ENCODE measurements around the gene ENTPD5.
A peak's percentile ranks its signal among the peaks of the same experiment; 100 is the strongest.

The ENTPD5 gene, protein sequence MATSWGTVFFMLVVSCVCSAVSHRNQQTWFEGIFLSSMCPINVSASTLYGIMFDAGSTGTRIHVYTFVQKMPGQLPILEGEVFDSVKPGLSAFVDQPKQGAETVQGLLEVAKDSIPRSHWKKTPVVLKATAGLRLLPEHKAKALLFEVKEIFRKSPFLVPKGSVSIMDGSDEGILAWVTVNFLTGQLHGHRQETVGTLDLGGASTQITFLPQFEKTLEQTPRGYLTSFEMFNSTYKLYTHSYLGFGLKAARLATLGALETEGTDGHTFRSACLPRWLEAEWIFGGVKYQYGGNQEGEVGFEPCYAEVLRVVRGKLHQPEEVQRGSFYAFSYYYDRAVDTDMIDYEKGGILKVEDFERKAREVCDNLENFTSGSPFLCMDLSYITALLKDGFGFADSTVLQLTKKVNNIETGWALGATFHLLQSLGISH

DNA sequence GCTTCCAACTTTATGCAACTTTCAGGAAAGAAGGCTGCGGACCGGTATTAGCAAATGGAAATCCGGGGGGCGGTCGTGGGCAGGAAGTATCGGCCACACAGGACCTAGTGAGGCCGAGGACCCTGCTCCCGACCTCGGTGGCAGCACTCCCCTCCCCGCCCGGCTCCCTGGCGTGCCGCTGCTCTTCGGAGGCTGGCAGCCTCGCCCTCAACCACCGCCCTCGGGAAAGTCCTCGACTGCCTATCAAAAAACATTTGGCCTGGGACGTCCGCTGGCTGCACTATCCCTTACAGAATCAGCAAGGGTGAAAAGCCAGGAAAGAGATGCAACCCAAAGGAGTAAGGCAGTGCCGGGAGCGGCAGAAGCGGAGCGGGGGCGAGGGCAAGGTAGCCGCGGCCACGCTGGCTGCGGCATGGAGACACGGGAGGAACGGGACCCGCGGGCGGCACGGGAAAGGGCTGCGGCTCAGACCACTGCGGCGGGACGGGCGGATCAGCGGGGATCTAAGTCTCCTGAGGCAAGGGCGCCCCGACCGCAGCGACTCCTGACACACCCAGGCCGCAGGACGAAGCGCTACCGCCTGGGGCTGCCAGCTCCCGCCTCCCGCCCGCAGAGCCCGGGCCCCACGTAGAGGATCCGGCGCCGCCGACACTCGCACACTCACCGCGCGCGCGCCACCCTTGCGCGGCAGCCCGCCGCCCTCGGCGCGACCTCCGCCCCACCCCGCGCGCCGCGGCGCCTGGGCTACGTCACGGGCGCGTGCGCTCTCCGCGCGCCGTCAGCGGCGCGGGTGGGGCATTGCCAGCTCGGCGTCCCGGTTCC, at the start of gene ENTPD5, which contains the start of gene BBOF1:
Gene ENTPD5 (minus strand): TSS at position 703 of the 822 bp plus-strand sequence. CDS start 31,186 bp downstream, outside the sequence.
Gene BBOF1 (plus strand): TSS at position 764 of the 822 bp plus-strand sequence. CDS start 130 bp downstream, outside the sequence.
- TF ChIP-seq, protein P1, sequence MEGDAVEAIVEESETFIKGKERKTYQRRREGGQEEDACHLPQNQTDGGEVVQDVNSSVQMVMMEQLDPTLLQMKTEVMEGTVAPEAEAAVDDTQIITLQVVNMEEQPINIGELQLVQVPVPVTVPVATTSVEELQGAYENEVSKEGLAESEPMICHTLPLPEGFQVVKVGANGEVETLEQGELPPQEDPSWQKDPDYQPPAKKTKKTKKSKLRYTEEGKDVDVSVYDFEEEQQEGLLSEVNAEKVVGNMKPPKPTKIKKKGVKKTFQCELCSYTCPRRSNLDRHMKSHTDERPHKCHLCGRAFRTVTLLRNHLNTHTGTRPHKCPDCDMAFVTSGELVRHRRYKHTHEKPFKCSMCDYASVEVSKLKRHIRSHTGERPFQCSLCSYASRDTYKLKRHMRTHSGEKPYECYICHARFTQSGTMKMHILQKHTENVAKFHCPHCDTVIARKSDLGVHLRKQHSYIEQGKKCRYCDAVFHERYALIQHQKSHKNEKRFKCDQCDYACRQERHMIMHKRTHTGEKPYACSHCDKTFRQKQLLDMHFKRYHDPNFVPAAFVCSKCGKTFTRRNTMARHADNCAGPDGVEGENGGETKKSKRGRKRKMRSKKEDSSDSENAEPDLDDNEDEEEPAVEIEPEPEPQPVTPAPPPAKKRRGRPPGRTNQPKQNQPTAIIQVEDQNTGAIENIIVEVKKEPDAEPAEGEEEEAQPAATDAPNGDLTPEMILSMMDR (conservative IDR thresholded peaks at IDR 0.05; ENCODE audit: low read depth), result no peak
- CTCF ChIA-PET, result no interaction called here
- H3K27ac ChIP-seq, result peak within 1 kb of the TSS; percentile 99

DNA sequence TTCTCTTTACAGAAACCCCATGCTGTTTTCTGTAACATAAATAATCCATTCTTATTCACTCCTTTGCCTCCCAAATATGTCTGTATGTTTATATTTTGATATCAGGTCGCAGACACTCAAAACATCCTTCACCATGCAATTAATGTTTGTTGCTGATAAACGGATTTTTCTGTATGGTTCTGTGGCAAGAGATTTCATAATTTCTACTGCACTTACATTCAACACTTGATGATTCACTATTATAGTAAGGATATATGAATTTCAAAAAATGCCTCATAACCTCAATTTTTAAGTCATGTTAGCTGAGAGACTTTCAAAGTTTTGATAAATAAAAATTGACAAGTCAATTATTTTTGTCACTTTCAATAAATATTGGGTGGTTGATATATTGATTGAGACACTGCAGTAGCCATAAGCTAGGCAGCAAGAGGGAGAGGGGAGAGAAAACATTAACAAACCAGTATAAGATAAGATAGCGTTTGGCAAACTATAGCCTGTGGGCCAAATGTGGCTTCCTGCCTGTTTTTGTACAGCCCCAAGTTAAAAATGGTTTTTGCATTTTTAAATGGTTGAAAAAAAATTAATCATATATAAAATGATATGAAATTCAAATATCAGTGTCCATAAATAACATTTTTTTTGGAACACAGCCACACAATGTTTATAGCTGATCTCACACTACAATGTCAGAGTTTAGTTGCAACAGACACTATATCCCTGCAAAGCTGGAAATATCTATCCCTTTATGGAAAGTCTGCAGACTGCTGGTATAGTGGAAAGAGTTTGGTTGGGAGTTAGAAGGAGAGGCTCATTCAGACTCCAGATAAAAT, 46.9 kb upstream of the ENTPD5 start:
- ChIA-PET CTCF (interaction anchor here (0.6 kb wide), 2 partner anchors 14 to 85 kb away, joined by 4 to 6 read pairs; no protein-coding TSS in a partner anchor), POLR2A (ENCODE audit: low non-redundant PET) (no interaction called here)
- TF ChIP-seq, protein P1 (conservative IDR thresholded peaks at IDR 0.05; ENCODE audit: low read depth), result no peak
- DNase-seq (ENCODE audit: low spot score), result no peak
- no peak overlapping the region for H3K27ac ChIP-seq

More for the DNA sequence above, at the start of gene ENTPD5, which contains the start of gene BBOF1:
- POLR2A ChIA-PET (ENCODE audit: low non-redundant PET), result no interaction called here
- DNase-seq (ENCODE audit: low spot score), result peak; percentile 95

DNA sequence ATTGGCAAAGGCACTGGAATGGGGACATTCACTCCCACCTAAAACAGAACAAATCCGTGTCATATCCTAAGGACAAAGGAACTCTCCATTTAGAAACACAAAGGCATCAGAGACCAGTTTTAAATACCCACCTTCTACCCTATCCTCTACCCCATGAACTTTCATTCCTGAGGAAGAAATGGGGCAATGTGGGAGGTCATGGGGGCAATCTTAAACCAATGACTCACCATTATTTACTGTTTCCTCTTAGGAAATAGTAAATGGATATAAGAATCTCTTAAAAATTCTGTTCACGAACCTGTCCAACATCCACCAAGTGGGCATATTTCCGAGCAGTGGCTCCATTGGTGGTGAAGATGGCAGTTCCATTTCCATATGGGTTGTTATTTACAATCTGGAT, 45.8 kb upstream of the ENTPD5 start:
- CTCF ChIA-PET, result no interaction called here
- H3K27ac ChIP-seq, result no peak overlapping the region
- TF ChIP-seq, protein P1 (conservative IDR thresholded peaks at IDR 0.05; ENCODE audit: low read depth), result no peak
- POLR2A ChIA-PET (ENCODE audit: low non-redundant PET), result no interaction called here
- DNase-seq (ENCODE audit: low spot score), result no peak

DNA sequence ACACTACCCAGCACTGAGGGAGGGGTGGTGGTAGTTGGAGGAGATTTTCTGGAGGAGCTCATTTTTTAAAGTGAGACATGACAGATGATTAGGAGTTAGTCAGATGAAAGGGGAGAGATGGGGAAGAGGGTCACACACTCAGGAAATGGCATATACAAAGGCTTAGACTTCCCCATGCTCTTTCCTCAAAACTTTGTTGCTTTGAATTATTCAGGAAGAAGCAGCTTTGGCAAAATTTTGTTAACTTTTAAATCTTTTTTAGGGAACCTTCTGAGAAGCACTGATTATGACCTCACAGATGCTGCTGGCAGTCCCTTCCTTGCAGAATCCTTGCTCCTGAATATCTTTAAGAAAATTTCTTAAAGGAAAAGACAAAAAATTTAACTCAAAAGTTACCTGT, 45.3 kb upstream of the ENTPD5 start:
- DNase-seq (ENCODE audit: low spot score), result no peak
- TF ChIP-seq, protein P1 (conservative IDR thresholded peaks at IDR 0.05; ENCODE audit: low read depth), result no peak
- H3K27ac ChIP-seq, result no peak overlapping the region
- POLR2A ChIA-PET (ENCODE audit: low non-redundant PET), result no interaction called here
- CTCF ChIA-PET, result interaction anchor here (0.6 to 0.8 kb wide), 3 partner anchors 8 to 436 kb away, joined by 3 to 6 read pairs (median 4); no protein-coding TSS in a partner anchor

DNA sequence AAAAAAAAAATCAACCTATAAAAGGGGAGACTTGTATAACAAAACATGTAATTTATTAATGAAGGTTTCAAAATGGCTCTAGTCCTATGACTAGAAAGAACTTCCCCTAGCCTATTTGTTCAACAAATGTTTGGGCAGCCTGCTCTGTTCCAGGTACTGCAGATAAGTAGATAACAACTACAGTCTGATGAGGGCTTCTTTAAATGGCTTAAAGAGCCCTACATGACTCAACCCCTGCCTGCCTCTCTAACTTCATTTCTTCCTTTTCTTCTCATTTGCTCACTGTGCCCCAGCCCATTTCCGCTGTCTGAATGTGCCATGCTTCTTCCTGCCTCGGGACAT, 43.7 kb upstream of the ENTPD5 start:
- TF ChIP-seq, protein P1 (conservative IDR thresholded peaks at IDR 0.05; ENCODE audit: low read depth), result no peak
- POLR2A ChIA-PET (ENCODE audit: low non-redundant PET), result no interaction called here
- CTCF ChIA-PET, result no interaction called here
- DNase-seq (ENCODE audit: low spot score), result no peak
- H3K27ac ChIP-seq, result no peak overlapping the region

Data from RWPE1 (cell line).